Gastroesophageal sphincter (tissue), 4 donors: ENCODE results near the gene PPM1H. TPM values are rescaled to one million over a fixed set of nuclear protein-coding genes. Genes with fewer than 3 reads are reported as not detected.

Experiments
- ATAC-seq: fragments of 150-250 bp; one replicate; pipeline ENCODE4 v1.9.1; 2016; ENCODE audit warnings: mild to moderate bottlenecking, moderate library complexity
- H3K27ac ChIP-seq, 4 donors: fragments of 200-600 bp; sonication (generic) in 3 of 4; 1 replicate in 3 of 4; 2 replicates in 1 of 4; pipeline ENCODE4 v1.5.1; 2016 to 2019
- H3K27me3 ChIP-seq: fragments of 200-600 bp; sonication (generic); one replicate; pipeline ENCODE4 v1.5.1; 2019
- H3K36me3 ChIP-seq, 2 donors: fragments of 200-600 bp; sonication (generic); one replicate each; pipeline ENCODE4 v1.5.1; 2019; ENCODE audit warnings: control low read depth in 1 of 2
- H3K4me1 ChIP-seq, 3 donors: fragments of 200-600 bp; sonication (generic); 1 replicate in 2 of 3; 2 replicates in 1 of 3; pipeline ENCODE4 v1.5.1; 2016 to 2019; ENCODE audit warnings: control low read depth in 2 of 3
- H3K4me3 ChIP-seq, 2 donors: fragments of 200-600 bp; sonication (generic); one replicate each; pipeline ENCODE4 v1.5.1; 2019; ENCODE audit warnings: mild to moderate bottlenecking in 1 of 2, moderate library complexity in 1 of 2
- H3K9me3 ChIP-seq, 3 donors: fragments of 200-600 bp; sonication (generic); one replicate each; pipeline ENCODE4 v1.5.1; 2017 to 2019; ENCODE audit warnings: control low read depth in 2 of 3
- CTCF ChIP-seq, 4 experiments: fragments of 200-600 bp in 2 of 4; fragments of 450-650 bp in 2 of 4; sonication (generic) in 1 of 4; IDR thresholded peaks; one replicate each; pipeline ENCODE4 v1.5.1; 2017 to 2019; ENCODE audit warnings: antibody characterized with exemption in 4 of 4, mild to moderate bottlenecking in 2 of 4, moderate library complexity in 2 of 4
- EP300 ChIP-seq: sonication (generic); formaldehyde crosslinking; IDR thresholded peaks from one replicate; pipeline ENCODE4 v1.6.1; 2017; ENCODE audit warnings: antibody characterized with exemption, mild to moderate bottlenecking
- POLR2A ChIP-seq, 2 donors: fragments of 450-650 bp; IDR thresholded peaks; one replicate each; pipeline ENCODE4 v1.6.1; 2017; ENCODE audit warnings: antibody characterized with exemption in 2 of 2, mild to moderate bottlenecking in 2 of 2, moderate library complexity in 1 of 2
- POLR2AphosphoS5 ChIP-seq: sonication (generic); formaldehyde crosslinking; IDR thresholded peaks from one replicate; pipeline ENCODE4 v1.6.1; 2017; ENCODE audit warnings: antibody characterized with exemption
- WGBS, 2 donors: methylation state at CpG; one replicate each; pipeline ENCODE4 v1.1.5; 2018; ENCODE audit warnings: low coverage in 1 of 2; 5-methylcytosine and 5-hydroxymethylcytosine counted together
- total RNA-seq, 4 donors: library from RNA; depleted of rRNA; stranded (reverse); fragments of >200 nt; gene quantifications; one replicate each; pipeline ENCODE4 v1.1.0, GENCODE V29; 2016

Gene PPM1H
- total RNA-seq, 4 donors from 2014 or later: 1.3 to 1.9 (median 1.6) TPM

GRCh38 chr12:62635649-62636048, 299.3 kb downstream of the PPM1H start:
- Histone ChIP-seq H3K4me3 (no peak overlapping the region), H3K9me3 (no peaks in the 10 kb centered on the region), H3K27ac (no peak overlapping the region), H3K36me3 (no peaks in the 10 kb centered on the region), H3K4me1 (peaks cover 0 to 20% (median 6%) of the 10 kb centered on the region in 3 donors), H3K27me3 (no peaks in the 10 kb centered on the region)
- TF ChIP-seq POLR2AphosphoS5: no peak
- TF ChIP-seq POLR2A (IDR thresholded peaks at IDR 0.05): no peak
- TF ChIP-seq EP300: no peak
- no peak for TF ChIP-seq CTCF (IDR thresholded peaks at IDR 0.05)
- 73 to 100% methylated on average over 1 of the region's 1 CpG for WGBS, 2 donors
- ATAC-seq: no peak

- no peaks in the 10 kb centered on the region for H3K27me3 ChIP-seq
- peaks cover 0 to 21% (median 6%) of the 10 kb centered on the region in 3 donors for H3K4me1 ChIP-seq
- ATAC-seq: peak; percentile 15
- no peaks in the 10 kb centered on the region for H3K9me3 ChIP-seq
- peak overlapping the region; percentile 46 to 65 for H3K4me3 ChIP-seq
- no peaks in the 10 kb centered on the region for H3K36me3 ChIP-seq
- TF ChIP-seq CTCF (IDR thresholded peaks at IDR 0.05) (no peak), POLR2A (IDR thresholded peaks at IDR 0.05) (no peak), EP300 (no peak), POLR2AphosphoS5 (no peak)
- WGBS, 2 donors: 12% methylated on average over 5 of the region's 22 CpGs; no CpG with 5 or more reads in 1 of the 2 donors
- H3K27ac ChIP-seq: peak overlapping the region in 3 of 4 donors; percentile 67 to 79 (median 77)
These were observed 302.5 kb downstream of the PPM1H start for GRCh38 chr12:62632411-62632918.

GRCh38 chr12:62631471-62632410, 303.2 kb downstream of the PPM1H start:
- TF ChIP-seq EP300 (no peak), CTCF (IDR thresholded peaks at IDR 0.05) (peak in 2 of 4 experiments; percentile 21 to 67), POLR2AphosphoS5 (peak; percentile 8)
- H3K4me3 ChIP-seq: peak overlapping the region; percentile 46 to 65
- peak; percentile 86 for ATAC-seq
- no peaks in the 10 kb centered on the region for H3K27me3 ChIP-seq
- peaks cover 0 to 21% (median 6%) of the 10 kb centered on the region in 3 donors for H3K4me1 ChIP-seq
- peak overlapping the region in 3 of 4 donors; percentile 67 to 79 (median 77) for H3K27ac ChIP-seq
- H3K9me3 ChIP-seq: no peaks in the 10 kb centered on the region
- WGBS, 2 donors: 0 to 9% methylated on average over 3 to 9 of the region's 58 CpGs
- H3K36me3 ChIP-seq: no peaks in the 10 kb centered on the region

GRCh38 chr12:62629971-62630739, 304.8 kb downstream of the PPM1H start:
- Histone ChIP-seq H3K36me3 (no peaks in the 10 kb centered on the region), H3K4me1 (peaks cover 0 to 21% (median 6%) of the 10 kb centered on the region in 3 donors), H3K4me3 (no peak overlapping the region), H3K27me3 (no peaks in the 10 kb centered on the region), H3K27ac (no peak overlapping the region), H3K9me3 (no peaks in the 10 kb centered on the region)
- no peak for ATAC-seq
- TF ChIP-seq EP300 (no peak), POLR2A (IDR thresholded peaks at IDR 0.05) (no peak), CTCF (IDR thresholded peaks at IDR 0.05) (no peak), POLR2AphosphoS5 (no peak)
- 90 to 95% methylated on average over 3 to 5 of the region's 5 CpGs for WGBS, 2 donors
